ENCODE measurements around the gene TMEM239.

TMEM239 gene

DNA sequence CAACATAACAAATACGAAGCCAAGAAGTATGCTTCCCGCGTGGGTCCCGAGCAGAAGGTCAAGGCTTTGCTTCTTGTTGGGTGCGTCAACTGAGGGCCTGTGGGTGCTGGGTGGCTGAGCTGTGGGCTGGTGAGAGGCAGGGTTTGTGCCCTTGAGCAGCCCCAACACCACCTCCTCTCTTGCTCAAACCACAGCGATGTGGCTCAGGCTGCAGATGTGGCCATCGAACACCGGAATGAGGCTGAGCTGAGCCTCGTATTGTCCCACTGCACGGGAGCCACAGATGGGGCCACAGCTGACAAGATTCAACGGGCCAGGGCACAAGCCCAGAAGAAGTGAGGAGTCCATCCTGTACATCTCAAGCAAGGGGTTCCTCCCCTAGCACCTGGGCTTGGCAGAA, 50.1 kb downstream of the TMEM239 start:
- no peak overlapping the region for H3K27ac ChIP-seq
- DNase-seq (ENCODE audit: low spot score) = no peak
- TF ChIP-seq, protein P1, sequence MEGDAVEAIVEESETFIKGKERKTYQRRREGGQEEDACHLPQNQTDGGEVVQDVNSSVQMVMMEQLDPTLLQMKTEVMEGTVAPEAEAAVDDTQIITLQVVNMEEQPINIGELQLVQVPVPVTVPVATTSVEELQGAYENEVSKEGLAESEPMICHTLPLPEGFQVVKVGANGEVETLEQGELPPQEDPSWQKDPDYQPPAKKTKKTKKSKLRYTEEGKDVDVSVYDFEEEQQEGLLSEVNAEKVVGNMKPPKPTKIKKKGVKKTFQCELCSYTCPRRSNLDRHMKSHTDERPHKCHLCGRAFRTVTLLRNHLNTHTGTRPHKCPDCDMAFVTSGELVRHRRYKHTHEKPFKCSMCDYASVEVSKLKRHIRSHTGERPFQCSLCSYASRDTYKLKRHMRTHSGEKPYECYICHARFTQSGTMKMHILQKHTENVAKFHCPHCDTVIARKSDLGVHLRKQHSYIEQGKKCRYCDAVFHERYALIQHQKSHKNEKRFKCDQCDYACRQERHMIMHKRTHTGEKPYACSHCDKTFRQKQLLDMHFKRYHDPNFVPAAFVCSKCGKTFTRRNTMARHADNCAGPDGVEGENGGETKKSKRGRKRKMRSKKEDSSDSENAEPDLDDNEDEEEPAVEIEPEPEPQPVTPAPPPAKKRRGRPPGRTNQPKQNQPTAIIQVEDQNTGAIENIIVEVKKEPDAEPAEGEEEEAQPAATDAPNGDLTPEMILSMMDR (IDR thresholded peaks at IDR 0.05) = no peak
- H3K4me3 ChIP-seq = no peak overlapping the region

DNA sequence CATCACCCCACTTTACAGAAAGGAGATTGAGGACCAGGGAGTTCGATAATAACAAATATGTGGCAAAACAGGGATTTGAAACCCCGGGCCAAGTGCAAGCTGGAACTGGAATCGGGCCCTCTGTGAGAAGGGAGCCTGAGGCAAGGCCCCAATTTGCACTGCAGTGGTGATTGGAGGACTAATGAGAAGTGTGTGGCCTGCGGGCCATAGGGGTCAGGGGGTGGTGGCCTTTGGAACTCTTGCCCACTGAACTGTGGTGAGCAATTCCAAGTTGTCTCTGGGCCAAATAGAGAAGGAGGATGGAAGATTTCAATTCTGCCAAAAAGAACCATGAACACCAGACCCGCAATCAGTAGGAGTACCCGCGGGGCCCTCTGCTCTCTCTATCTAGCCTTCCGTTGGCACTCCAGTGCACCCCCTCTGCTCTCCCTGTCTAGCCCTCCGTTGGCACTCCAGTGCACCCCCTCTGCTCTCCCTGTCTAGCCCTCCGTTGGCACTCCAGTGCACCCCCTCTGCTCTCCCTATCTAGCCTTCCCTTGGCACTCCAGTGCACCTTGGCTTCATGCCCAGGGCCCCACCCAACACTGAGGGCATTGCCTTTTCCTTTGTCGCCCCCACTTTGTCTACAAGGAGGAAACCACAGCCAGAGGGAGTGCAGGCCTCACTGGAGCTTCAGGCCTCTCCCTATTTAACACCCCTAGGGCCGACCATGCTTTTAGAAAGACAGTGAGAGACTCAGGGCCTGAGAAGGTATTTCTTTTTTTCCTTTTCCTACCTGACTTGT, 51.1 kb downstream of the TMEM239 start:
- H3K4me3 ChIP-seq = no peak overlapping the region
- TF ChIP-seq, protein P1 (IDR thresholded peaks at IDR 0.05) = no peak
- DNase-seq (ENCODE audit: low spot score) = no peak
- H3K27ac ChIP-seq = no peak overlapping the region
